AG09319 (cell line): ENCODE measurements around the gene SETBP1.

Experiments
- DNase-seq: peaks from one replicate; pipeline ENCODE4 v3.0.0-alpha.2; 2010; ENCODE audit warnings: low read depth; ENCODE audit errors: extremely low read depth
- TF ChIP-seq, protein P1 (sequence below): IDR thresholded peaks from 2 replicates; pipeline ENCODE4 v1.5.1; 2011; ENCODE audit warnings: low read depth, mild to moderate bottlenecking, inconsistent platforms, low read length, moderate library complexity

Gene SETBP1

DNA sequence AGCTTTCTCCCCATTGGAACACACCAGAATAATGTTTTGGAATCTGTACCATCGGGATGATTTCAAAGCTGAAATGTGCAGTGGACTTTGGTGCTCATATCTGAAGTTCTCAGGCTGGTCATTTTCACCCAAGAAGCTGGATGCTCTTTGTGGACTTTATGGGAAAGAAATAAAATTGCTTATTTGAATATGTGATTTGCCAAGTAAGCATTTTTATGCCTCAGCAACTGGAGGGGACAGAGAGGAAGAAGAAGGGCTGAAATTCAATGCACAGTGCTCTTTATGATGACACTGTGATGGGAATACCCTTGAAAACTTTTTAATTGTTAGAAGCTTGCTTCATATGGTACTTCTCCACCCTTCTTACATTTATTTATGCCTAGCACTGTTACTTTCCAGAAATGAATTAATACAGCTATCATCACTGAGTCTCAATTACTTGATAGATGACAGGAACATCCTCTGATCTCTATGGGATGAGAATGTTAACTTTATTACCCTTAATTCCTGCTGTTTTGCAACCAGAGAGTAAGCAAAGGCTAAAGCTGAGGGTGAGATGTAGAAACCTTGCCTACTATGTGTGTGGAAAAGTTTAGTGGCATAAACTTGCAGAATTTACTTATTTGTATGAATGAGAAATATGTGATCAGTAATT is 23.6 kb downstream of the SETBP1 start:
- no peak for DNase-seq
- TF ChIP-seq, protein P1, sequence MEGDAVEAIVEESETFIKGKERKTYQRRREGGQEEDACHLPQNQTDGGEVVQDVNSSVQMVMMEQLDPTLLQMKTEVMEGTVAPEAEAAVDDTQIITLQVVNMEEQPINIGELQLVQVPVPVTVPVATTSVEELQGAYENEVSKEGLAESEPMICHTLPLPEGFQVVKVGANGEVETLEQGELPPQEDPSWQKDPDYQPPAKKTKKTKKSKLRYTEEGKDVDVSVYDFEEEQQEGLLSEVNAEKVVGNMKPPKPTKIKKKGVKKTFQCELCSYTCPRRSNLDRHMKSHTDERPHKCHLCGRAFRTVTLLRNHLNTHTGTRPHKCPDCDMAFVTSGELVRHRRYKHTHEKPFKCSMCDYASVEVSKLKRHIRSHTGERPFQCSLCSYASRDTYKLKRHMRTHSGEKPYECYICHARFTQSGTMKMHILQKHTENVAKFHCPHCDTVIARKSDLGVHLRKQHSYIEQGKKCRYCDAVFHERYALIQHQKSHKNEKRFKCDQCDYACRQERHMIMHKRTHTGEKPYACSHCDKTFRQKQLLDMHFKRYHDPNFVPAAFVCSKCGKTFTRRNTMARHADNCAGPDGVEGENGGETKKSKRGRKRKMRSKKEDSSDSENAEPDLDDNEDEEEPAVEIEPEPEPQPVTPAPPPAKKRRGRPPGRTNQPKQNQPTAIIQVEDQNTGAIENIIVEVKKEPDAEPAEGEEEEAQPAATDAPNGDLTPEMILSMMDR, result no peak

DNA sequence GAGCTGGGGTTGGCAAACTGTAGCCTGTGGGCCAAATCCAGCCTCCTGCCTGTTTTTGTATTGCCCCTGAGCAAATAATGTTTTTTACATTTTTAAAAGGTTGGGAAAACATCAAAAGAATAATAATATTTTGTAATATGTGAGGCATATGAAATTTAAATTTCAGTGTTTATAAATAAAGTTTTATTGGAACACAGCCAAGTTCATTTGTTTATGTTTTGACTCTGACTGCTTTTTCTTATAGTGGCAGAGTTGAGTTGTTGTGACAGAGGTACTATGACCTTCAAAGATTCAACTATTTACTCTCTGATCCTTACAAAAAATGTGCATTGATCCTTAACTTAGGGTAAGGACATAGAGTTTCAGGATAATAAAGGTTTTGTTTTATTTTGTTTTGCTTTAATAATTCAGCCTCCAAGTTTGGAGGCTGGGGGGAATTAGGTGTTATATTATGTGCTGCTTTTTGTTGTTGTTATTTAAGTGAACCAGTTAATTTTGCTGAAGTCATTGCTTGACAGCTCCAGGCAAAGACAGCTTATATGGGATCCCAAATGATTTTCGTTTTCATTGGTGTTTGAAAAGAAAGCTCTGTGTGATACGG is 24.5 kb downstream of the SETBP1 start:
- TF ChIP-seq, protein P1, result no peak
- DNase-seq, result no peak

DNA sequence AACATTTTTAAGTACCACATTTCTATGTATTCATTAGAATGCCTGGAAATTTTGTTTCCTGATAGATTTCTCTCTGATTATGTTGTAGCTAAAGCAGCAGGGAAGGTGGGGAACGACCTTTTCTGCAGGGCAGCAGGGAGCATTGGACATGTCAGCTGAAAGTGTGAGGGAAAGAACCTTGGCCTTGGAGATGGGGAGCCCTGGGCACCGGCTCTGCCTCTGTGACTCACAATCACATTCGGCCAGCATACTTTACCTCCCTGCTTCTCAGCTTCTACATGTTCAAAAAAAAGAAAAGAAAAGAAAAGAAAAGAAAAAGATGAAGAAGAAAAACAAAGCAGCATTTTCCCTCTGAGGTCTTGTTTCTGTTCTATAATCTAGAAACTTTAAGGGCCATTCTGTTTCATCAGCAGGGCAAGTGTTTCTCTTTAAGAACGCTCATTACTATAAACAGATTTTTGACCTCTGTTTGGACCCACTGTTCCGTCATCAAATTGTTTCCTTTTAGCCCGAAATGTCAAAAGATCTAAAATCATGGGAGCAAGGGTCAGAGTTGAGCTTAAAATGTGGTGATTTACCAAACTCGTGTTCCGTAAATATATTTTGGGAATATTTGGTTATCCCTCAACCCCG is 27.9 kb downstream of the SETBP1 start:
- TF ChIP-seq, protein P1, result no peak
- DNase-seq, result no peak

DNA sequence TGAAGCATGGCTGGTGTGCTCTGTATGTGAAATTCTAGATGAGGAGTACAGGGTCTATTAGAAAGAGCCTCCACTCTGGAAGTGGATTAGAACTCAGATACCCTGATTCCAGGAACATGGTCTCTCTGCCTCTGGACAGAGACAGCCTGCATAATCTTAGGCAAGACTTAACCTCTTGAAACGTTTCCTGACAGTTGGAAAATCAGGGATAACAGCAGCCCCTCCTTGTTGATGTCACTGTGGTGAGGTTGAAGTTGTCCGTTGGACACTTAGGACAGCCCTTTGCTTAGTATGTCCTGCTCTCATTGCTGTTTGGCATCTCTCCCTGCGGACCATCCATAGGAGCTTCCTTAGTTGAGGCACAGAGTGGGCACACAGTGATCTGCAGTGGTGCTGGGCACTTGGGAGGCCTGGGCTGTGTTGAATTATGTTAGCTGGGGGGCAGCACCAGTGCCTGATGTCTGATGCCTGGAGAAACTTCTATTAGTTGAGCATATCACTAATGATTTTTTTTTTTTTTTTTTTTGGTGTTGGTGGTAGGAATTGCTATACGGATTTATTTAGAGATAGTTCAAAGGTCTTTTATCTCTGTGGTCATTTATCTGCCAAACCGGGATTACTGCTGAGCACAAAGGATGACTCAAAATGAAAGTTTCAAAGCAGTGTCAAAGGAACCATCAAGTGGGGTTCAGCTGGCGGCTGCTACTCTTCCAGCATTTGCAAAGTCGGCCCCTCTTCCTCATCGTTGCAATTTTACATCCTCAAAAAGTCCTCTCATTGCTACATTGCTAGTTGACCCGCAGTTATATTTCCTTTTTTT is 28.8 kb downstream of the SETBP1 start:
- DNase-seq, result no peak
- TF ChIP-seq, protein P1, result no peak

DNA sequence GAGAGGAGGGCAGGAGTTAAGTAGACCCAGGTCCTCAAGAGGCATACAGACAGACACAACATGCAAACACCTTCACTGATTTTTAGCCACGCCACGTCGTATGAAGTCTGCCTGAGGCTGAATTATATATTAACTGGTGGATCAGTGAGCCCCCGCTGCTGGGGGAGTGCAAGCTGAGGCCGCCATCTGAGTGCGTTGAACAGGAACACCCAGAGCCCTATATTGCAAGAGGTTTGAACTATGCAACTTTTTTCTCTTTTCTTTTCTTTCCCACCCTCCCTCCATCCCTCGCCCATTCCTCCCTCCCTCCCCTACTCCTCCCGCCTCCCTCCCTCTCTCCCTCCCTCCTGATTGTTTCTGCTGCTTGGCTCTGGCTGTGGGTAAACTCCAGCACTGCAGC is 30.2 kb downstream of the SETBP1 start:
- no peak for DNase-seq
- TF ChIP-seq, protein P1, result no peak

DNA sequence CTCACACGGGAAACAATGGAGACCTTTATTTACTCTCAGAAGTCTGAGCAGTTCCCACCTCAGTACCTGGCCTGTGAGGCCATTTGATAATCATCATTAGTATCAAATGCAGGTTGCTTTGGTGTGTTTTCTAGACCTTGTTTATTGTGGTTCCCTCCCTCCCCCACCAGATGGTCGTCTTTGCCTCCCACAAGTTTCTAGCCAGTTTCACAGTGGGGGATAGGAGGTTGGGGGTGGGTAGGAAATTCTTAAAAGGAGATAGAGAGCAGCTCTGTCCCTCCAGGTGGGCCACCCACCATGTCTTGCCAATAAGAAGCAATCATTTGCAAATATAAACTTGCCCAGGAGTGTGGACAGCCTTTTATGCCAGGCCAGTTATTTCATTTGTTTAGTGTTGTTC is 31.3 kb downstream of the SETBP1 start:
- DNase-seq, result no peak
- TF ChIP-seq, protein P1, result no peak
